ENCODE measurements around the gene EFNA2. TPM values are rescaled to one million over a fixed set of nuclear protein-coding genes. Genes with fewer than 3 reads are reported as not detected.
A peak's percentile ranks its signal among the peaks of the same experiment; 100 is the strongest.

EFNA2 gene
- polyA plus RNA-seq, 3 donors: not detected

- H3K4me2 ChIP-seq (replicated peaks; ENCODE audit: extremely low read depth, low read length, poor library complexity, severe bottlenecking): peak overlapping the region; percentile 78
Observed at GRCh38 chr19:1244693-1245451, 40.8 kb upstream of the EFNA2 start.

More at GRCh38 chr19:1244693-1245451, 40.8 kb upstream of the EFNA2 start:
- DNase-seq: peak in 2 of 3 donors; percentile 28 to 44
- H4K20me1 ChIP-seq (ENCODE audit: insufficient read depth, low read length): peaks cover 35% of the 10 kb centered on the region
- Mint-ChIP-seq H3K4me1 (peaks cover 43% of the 10 kb centered on the region), H3K27ac (peak overlapping the region; percentile 87 to 98 (median 94)), H3K4me3 (peak overlapping the region; percentile 79 to 90), H3K27me3 (ENCODE audit: low read depth in 3 of 3) (peaks cover 4 to 6% (median 4%) of the 10 kb centered on the region in 3 donors), H3K36me3 (peaks cover 0 to 6% of the 10 kb centered on the region in 2 donors), H3K9me3 (peaks cover 0 to 2% (median 0%) of the 10 kb centered on the region in 7 donors)
- peaks cover 0 to 1% of the 10 kb centered on the region in 2 donors for H3K27me3 ChIP-seq (ENCODE audit: control insufficient read depth in 2 of 2, insufficient read depth in 2 of 2, low read length in 2 of 2)
- peak overlapping the region; percentile 64 to 69 for H3K27ac ChIP-seq (ENCODE audit: low read depth in 1 of 2, low read length in 2 of 2)
- intact Hi-C loops (cut with micrococcal nuclease): loop anchor here (1.0 to 10.0 kb wide), 5 partner anchors 22 to 380 kb away; partner anchors contain the start of genes ARID3A (in 1 of the 2) and GPX4 (in 1 of the 2)
- peaks cover 58 to 78% of the 10 kb centered on the region in 2 donors for H3K4me1 ChIP-seq (ENCODE audit: control insufficient read depth in 1 of 2, insufficient read depth in 2 of 2, low read length in 2 of 2)
- peak overlapping the region; percentile 24 to 78 (median 42) for H3K4me3 ChIP-seq (replicated peaks in 1 of 3; ENCODE audit: low read depth in 2 of 3, low read length in 3 of 3)
- H3K79me2 ChIP-seq (ENCODE audit: insufficient read depth, low read length): peaks cover 46% of the 10 kb centered on the region
- H3K36me3 ChIP-seq (replicated peaks in 1 of 2; ENCODE audit: control insufficient read depth in 1 of 2, insufficient read depth in 2 of 2, low read length in 2 of 2): no peaks in the 10 kb centered on the region
- H3K9me3 ChIP-seq (replicated peaks in 1 of 2; ENCODE audit: control insufficient read depth in 1 of 2, insufficient read depth in 1 of 2, low read length in 2 of 2): no peaks in the 10 kb centered on the region
- TF ChIP-seq CTCF (IDR thresholded peaks at IDR 0.05): peak; percentile 36
- 35% methylated on average over 21 of the region's 31 CpGs for WGBS (ENCODE audit: insufficient coverage)
- H3K9ac ChIP-seq (ENCODE audit: insufficient read depth, low read length, poor library complexity, severe bottlenecking): peak overlapping the region; percentile 53
- no peak overlapping the region for H2AFZ ChIP-seq (ENCODE audit: insufficient read depth, low read depth, low read length, poor library complexity, severe bottlenecking)

Data from CD14-positive monocyte (primary cell).